Astrocyte (in vitro differentiated cells and primary cell): ENCODE measurements around the gene TOP2B.

Source experiments
- CTCF ChIP-seq: IDR thresholded peaks from 2 replicates; pipeline ENCODE4 v1.5.1; 2011; ENCODE audit warnings: low read depth, mild to moderate bottlenecking, inconsistent platforms, low read length, moderate library complexity; ENCODE audit not compliant: insufficient read depth
- EZH2 ChIP-seq: IDR thresholded peaks from 2 replicates; pipeline ENCODE4 v1.6.1; 2012; ENCODE audit warnings: mild to moderate bottlenecking, low read length, inconsistent platforms; ENCODE audit not compliant: insufficient read depth

GRCh38 chr3:25574172-25574765, 90.4 kb downstream of the TOP2B start:
- TF ChIP-seq EZH2 (no peak), CTCF (no peak)
